ENCODE data around the gene LHX3.

LHX3 gene

GRCh38 chr9:136220017-136220729, 15.2 kb upstream of the LHX3 start:
- Histone ChIP-seq H3K36me3 (replicated peaks) (peaks cover 4% of the 10 kb centered on the region), H3K27ac (no peak overlapping the region), H3K27me3 (replicated peaks) (no peaks in the 10 kb centered on the region), H3K4me3 (ENCODE audit: low read depth, low read length) (no peak overlapping the region)
- in situ Hi-C loops (cut with HindIII; ENCODE audit: low pct_ligation_motif_present, low sequenced_read_pairs) = no loop called here
- no peak for TF ChIP-seq CTCF (IDR thresholded peaks at IDR 0.05; ENCODE audit: low read depth, low read length, missing control alignments)
- DNase-seq = peak; percentile 66

- peaks cover 10% of the 10 kb centered on the region for H3K36me3 ChIP-seq (replicated peaks)
- no peak for DNase-seq
- in situ Hi-C loops (cut with HindIII; ENCODE audit: low pct_ligation_motif_present, low sequenced_read_pairs) = no loop called here
These were observed 14.3 kb upstream of the LHX3 start for GRCh38 chr9:136219276-136219675.

GRCh38 chr9:136218673-136219072, 13.7 kb upstream of the LHX3 start:
- no peak for DNase-seq
- Histone ChIP-seq H3K27me3 (replicated peaks) (no peaks in the 10 kb centered on the region), H3K4me3 (ENCODE audit: low read depth, low read length) (no peak overlapping the region), H3K36me3 (replicated peaks) (peaks cover 13% of the 10 kb centered on the region), H3K27ac (no peak overlapping the region)
- in situ Hi-C loops (cut with HindIII; ENCODE audit: low pct_ligation_motif_present, low sequenced_read_pairs) = no loop called here
- TF ChIP-seq CTCF (IDR thresholded peaks at IDR 0.05; ENCODE audit: low read depth, low read length, missing control alignments) = no peak

More at GRCh38 chr9:136219276-136219675, 14.3 kb upstream of the LHX3 start:
- Histone ChIP-seq H3K27me3 (replicated peaks) (no peaks in the 10 kb centered on the region), H3K4me3 (ENCODE audit: low read depth, low read length) (no peak overlapping the region), H3K27ac (no peak overlapping the region)
- TF ChIP-seq CTCF (IDR thresholded peaks at IDR 0.05; ENCODE audit: low read depth, low read length, missing control alignments) = no peak

- Histone ChIP-seq H3K27me3 (replicated peaks) (no peaks in the 10 kb centered on the region), H3K4me3 (ENCODE audit: low read depth, low read length) (no peak overlapping the region), H3K36me3 (replicated peaks) (peaks cover 16% of the 10 kb centered on the region), H3K27ac (no peak overlapping the region)
- no peak for TF ChIP-seq CTCF (IDR thresholded peaks at IDR 0.05; ENCODE audit: low read depth, low read length, missing control alignments)
- no peak for DNase-seq
- in situ Hi-C loops (cut with HindIII; ENCODE audit: low pct_ligation_motif_present, low sequenced_read_pairs) = no loop called here
These were observed 13.3 kb upstream of the LHX3 start for GRCh38 chr9:136218271-136218670.

GRCh38 chr9:136216541-136217244, 11.8 kb upstream of the LHX3 start:
- no peak for DNase-seq
- H3K4me3 ChIP-seq (ENCODE audit: low read depth, low read length) = no peak overlapping the region
- peaks cover 12% of the 10 kb centered on the region for H3K36me3 ChIP-seq (replicated peaks)
- in situ Hi-C loops (cut with HindIII; ENCODE audit: low pct_ligation_motif_present, low sequenced_read_pairs) = no loop called here
- TF ChIP-seq CTCF (IDR thresholded peaks at IDR 0.05; ENCODE audit: low read depth, low read length, missing control alignments) = no peak
- no peak overlapping the region for H3K27ac ChIP-seq
- no peaks in the 10 kb centered on the region for H3K27me3 ChIP-seq (replicated peaks)
